Endothelial cell of umbilical vein (primary cell): ENCODE data around the gene EP300. TPM values are rescaled to one million over a fixed set of nuclear protein-coding genes. Genes with fewer than 3 reads are reported as not detected.
A peak's percentile ranks its signal among the peaks of the same experiment; 100 is the strongest.
"Not testable (repeated sequence)": the region's sequence is repeated elsewhere in the genome, so short reads cannot be mapped to it uniquely, and the experiment has no call there.

ENCODE experiments used
- BruUV-seq: library from RNA; stranded (reverse); fragments of 400-500 nt; replicated peaks from 2 replicates; lab custom pipeline; 2021; lab: Mats Ljungman, UMichigan
- CTCF ChIA-PET: fragments of 300-600, 350-600 bp; sonication (Branson Sonifier 250); formaldehyde crosslinking; loops from one replicate; lab custom pipeline; 2021; ENCODE audit warnings: antibody characterized with exemption, inconsistent platforms; lab: Charles Lee
- POLR2A ChIA-PET: fragments of 300-600, 350-600 bp; sonication (Branson Sonifier 250); formaldehyde crosslinking; loops from one replicate; lab custom pipeline; 2021; ENCODE audit warnings: antibody characterized with exemption, inconsistent platforms; lab: Charles Lee
- DNase-seq: peaks from one replicate; pipeline ENCODE4 v3.0.0-alpha.2; 2011; ENCODE audit warnings: low read depth, low spot score
- FAIRE-seq: peaks from 2 replicates; lab custom pipeline; 2011; peaks lifted over from hg19 to GRCh38; lab: Jason Lieb, UNC
- H2AFZ ChIP-seq: 2 replicates; pipeline ENCODE4 v1.6.0; 2012; ENCODE audit warnings: low read depth, low read length, control low read depth, inconsistent platforms
- H3K27ac ChIP-seq: 2 replicates; pipeline ENCODE4 v1.5.1; 2011; ENCODE audit warnings: low read depth, mild to moderate bottlenecking, control low read depth, low read length, moderate library complexity; ENCODE audit not compliant: insufficient read depth
- H3K27me3 ChIP-seq, 2 experiments: 2 replicates each; pipeline versions ENCODE4 v1.6.0 to v1.6.1; 2011; ENCODE audit warnings: low read length in 2 of 2, mixed read lengths in 1 of 2; ENCODE audit not compliant: control insufficient read depth in 2 of 2, insufficient read depth in 2 of 2
- H3K36me3 ChIP-seq, 2 experiments: 2 replicates in 1 of 2; 3 replicates in 1 of 2; pipeline ENCODE4 v1.5.1; 2011; ENCODE audit warnings: low read length in 2 of 2, mild to moderate bottlenecking in 1 of 2, moderate library complexity in 1 of 2; ENCODE audit not compliant: control insufficient read depth in 2 of 2, insufficient read depth in 2 of 2; ENCODE audit errors: extremely low read depth in 1 of 2
- H3K4me1 ChIP-seq: 3 replicates; pipeline ENCODE4 v1.5.1; 2011; ENCODE audit warnings: mild to moderate bottlenecking, low read length; ENCODE audit not compliant: control insufficient read depth, insufficient read depth; ENCODE audit errors: extremely low read depth
- H3K4me2 ChIP-seq: 2 replicates; pipeline ENCODE4 v1.6.1; 2011; ENCODE audit warnings: low read length, control low read depth, mixed read lengths; ENCODE audit not compliant: insufficient read depth
- H3K4me3 ChIP-seq, 3 experiments: fragments of 200-600 bp in 1 of 3; sonication (generic), shearing (Covaris generic) in 1 of 3; replicated peaks in 1 of 3; 2 replicates each; pipeline ENCODE4 v1.5.1; 2011 to 2016; ENCODE audit warnings: control low read depth in 3 of 3, low read length in 3 of 3, mild to moderate bottlenecking in 2 of 3, inconsistent platforms in 1 of 3, low read depth in 1 of 3, moderate library complexity in 1 of 3; ENCODE audit not compliant: insufficient read depth in 1 of 3
- H3K79me2 ChIP-seq: 2 replicates; pipeline ENCODE4 v1.6.0; 2012; ENCODE audit warnings: low read length, inconsistent platforms; ENCODE audit not compliant: control insufficient read depth, insufficient read depth
- H3K9ac ChIP-seq: replicated peaks from 2 replicates; pipeline ENCODE3; 2011; ENCODE audit warnings: low read length, control low read depth; ENCODE audit not compliant: insufficient read depth; ENCODE audit errors: extremely low read depth
- H3K9me1 ChIP-seq: replicated peaks from 3 replicates; pipeline ENCODE4 v1.6.0; 2011; ENCODE audit warnings: mild to moderate bottlenecking, low read length; ENCODE audit not compliant: control insufficient read depth, insufficient read depth; ENCODE audit errors: extremely low read depth
- H3K9me3 ChIP-seq: replicated peaks from 2 replicates; pipeline ENCODE4 v1.5.1; 2012; ENCODE audit warnings: low read length, inconsistent platforms; ENCODE audit not compliant: control insufficient read depth, insufficient read depth
- H4K20me1 ChIP-seq: replicated peaks from 2 replicates; pipeline ENCODE3; 2011; ENCODE audit warnings: mild to moderate bottlenecking, low read length; ENCODE audit not compliant: control insufficient read depth, insufficient read depth; ENCODE audit errors: extremely low read depth
- FOS ChIP-seq: IDR thresholded peaks from 2 replicates; pipeline ENCODE4 v1.6.1; 2011; ENCODE audit warnings: mild to moderate bottlenecking, low read length, moderate library complexity, borderline replicate concordance; ENCODE audit not compliant: insufficient read depth
- GATA2 ChIP-seq: IDR thresholded peaks from 2 replicates; pipeline ENCODE4 v1.7.0; 2011; ENCODE audit warnings: low read depth, mild to moderate bottlenecking, moderate library complexity, mixed read lengths, low read length; ENCODE audit not compliant: insufficient read length, insufficient read depth
- MAX ChIP-seq: IDR thresholded peaks from 2 replicates; pipeline ENCODE4 v1.6.1; 2011; ENCODE audit not compliant: insufficient read depth, insufficient read length
- dilution Hi-C: fragments of 300-500 bp; cut with MboI; formaldehyde crosslinking; loops from one replicate; pipeline ENCODE4 v1.15.0; 2019; ENCODE audit warnings: low sequenced_read_pairs; ENCODE audit not compliant: extremely low pct_ligation_motif_present
- intact Hi-C: fragments of 100-400 bp; cut with micrococcal nuclease; formaldehyde crosslinking; loops from one replicate; pipeline ENCODE4 v1.10.0; 2022
- polyA plus RNA-seq, 4 experiments: library from polyadenylated mRNA; depleted of rRNA in 3 of 4; stranded (reverse) in 3 of 4; unstranded in 1 of 4; fragments of >200 nt; gene quantifications; 2 replicates each; pipeline versions ENCODE4 v1.2.1 to v1.2.3, GENCODE V29; 2011 to 2012; ENCODE audit warnings: missing spikeins in 1 of 4
- total RNA-seq: library from RNA; stranded (reverse); gene quantifications from 2 replicates; pipeline ENCODE4 v1.2.3, GENCODE V29; 2021

EP300 gene
- total and polyA plus RNA-seq, 2 donors (not counting 3 experiments of a cell fraction or from before 2014, with no cell fraction given), result 24.4 to 63.0 TPM

GRCh38 chr22:41048791-41049717 is 43.3 kb upstream of the EP300 start:
- no peaks in the 10 kb centered on the region for H3K9me3 ChIP-seq
- ChIA-PET POLR2A (no interaction called here), CTCF (interaction anchor here (0.9 to 1.4 kb wide), 3 partner anchors 26 to 126 kb away, joined by 3 to 7 read pairs (median 3); no protein-coding TSS in a partner anchor)
- no peaks in the 10 kb centered on the region for H3K79me2 ChIP-seq
- no TSS peak for BruUV-seq
- peak overlapping the region; percentile 93 for H2AFZ ChIP-seq
- H3K4me3 ChIP-seq, result no peak overlapping the region
- intact Hi-C loops, result no loop called here
- H3K4me1 ChIP-seq, result peaks cover 7% of the 10 kb centered on the region
- no peaks in the 10 kb centered on the region for H3K27me3 ChIP-seq
- H4K20me1 ChIP-seq, result no peaks in the 10 kb centered on the region
- no peaks in the 10 kb centered on the region for H3K36me3 ChIP-seq
- DNase-seq (peak; percentile 73), FAIRE-seq (peak; percentile 67)
- no peaks in the 10 kb centered on the region for H3K9me1 ChIP-seq
- peak overlapping the region; percentile 47 for H3K4me2 ChIP-seq
- no peak for TF ChIP-seq MAX
- no peak for TF ChIP-seq FOS
- peak; percentile 41 for TF ChIP-seq GATA2
- dilution Hi-C loops, result no loop called here
- H3K27ac ChIP-seq, result no peak overlapping the region
- H3K9ac ChIP-seq, result no peak overlapping the region

GRCh38 chr22:41049795-41050194 is 42.6 kb upstream of the EP300 start:
- H3K4me1 ChIP-seq, H3K4me3 ChIP-seq, intact Hi-C loops, H3K27me3 ChIP-seq, H3K9me1 ChIP-seq, H3K4me2 ChIP-seq, H3K9ac ChIP-seq, DNase-seq, BruUV-seq, dilution Hi-C loops, H3K9me3 ChIP-seq, POLR2A ChIA-PET, FAIRE-seq, H3K27ac ChIP-seq, H3K79me2 ChIP-seq, H4K20me1 ChIP-seq, H3K36me3 ChIP-seq: not testable (repeated sequence)
- peak overlapping the region; percentile 93 for H2AFZ ChIP-seq
- CTCF ChIA-PET, result interaction anchor here (1.4 kb wide), 1 partner anchor 127 kb away, joined by 3 read pairs; no protein-coding TSS in a partner anchor
